Prostate gland (tissue), 2 donors: ENCODE data around the gene JMJD1C.

Source experiments
- CTCF ChIP-seq, 4 experiments: fragments of 200-600 bp in 2 of 4; fragments of 450-650 bp in 2 of 4; sonication (generic) in 2 of 4; IDR thresholded peaks; 1 replicate in 3 of 4; 2 replicates in 1 of 4; pipeline ENCODE4 v1.5.1; 2016 to 2019; ENCODE audit warnings: antibody characterized with exemption in 4 of 4, mild to moderate bottlenecking in 2 of 4, moderate library complexity in 2 of 4
- POLR2A ChIP-seq: fragments of 450-650 bp; IDR thresholded peaks from one replicate; pipeline ENCODE4 v1.6.1; 2016; ENCODE audit warnings: antibody characterized with exemption, mild to moderate bottlenecking

- no peak for TF ChIP-seq POLR2A
- no peak for TF ChIP-seq CTCF (IDR thresholded peaks at IDR 0.05)
Observed at GRCh38 chr10:63446716-63447440, 18.9 kb downstream of the JMJD1C start.
